ENCODE results near the gene LRRC43. TPM values are rescaled to one million over a fixed set of nuclear protein-coding genes. Genes with fewer than 3 reads are reported as not detected.

LRRC43 gene
- total RNA-seq, 2 experiments from 2014 or later = not detected

- intact Hi-C loops (cut with micrococcal nuclease; ENCODE audit: unreplicated experiment) = no loop called here
- H3K9me2 ChIP-seq (ENCODE audit: insufficient read depth, low read length) = no peaks in the 10 kb centered on the region
- DNase-seq (ENCODE audit: low spot score) = no peak
- H3K4me1 ChIP-seq (ENCODE audit: insufficient read depth, low read length, poor library complexity, severe bottlenecking) = no peaks in the 10 kb centered on the region
- H3K4me3 ChIP-seq (ENCODE audit: low read depth, low read length, poor library complexity, severe bottlenecking) = no peak overlapping the region
- ChIA-PET POLR2A (no interaction called here), CTCF (ENCODE audit: unreplicated experiment) (no interaction called here)
- H3K9me3 ChIP-seq (ENCODE audit: low read length) = no peaks in the 10 kb centered on the region
- BruUV-seq (replicated peaks) = no TSS peak
- no peak overlapping the region for H2AFZ ChIP-seq (ENCODE audit: low read length)
- no peak overlapping the region for H3K4me2 ChIP-seq (ENCODE audit: low read length)
- H4K20me1 ChIP-seq (ENCODE audit: insufficient read depth, low read length) = no peaks in the 10 kb centered on the region
- no peak overlapping the region for H3K27ac ChIP-seq (ENCODE audit: low read depth, low read length, poor library complexity, severe bottlenecking)
- no peaks in the 10 kb centered on the region for H3K79me2 ChIP-seq (ENCODE audit: insufficient read depth, low read depth, low read length)
- TF ChIP-seq EZH2phosphoT487 (IDR thresholded peaks at IDR 0.05; ENCODE audit: borderline replicate concordance, low read depth, low read length) (no peak), CTCF (conservative IDR thresholded peaks at IDR 0.05; ENCODE audit: low read length) (no peak)
- peaks cover 16% of the 10 kb centered on the region; the same call in 1 of the 2 replicates for H3K36me3 ChIP-seq (ENCODE audit: insufficient read depth, low read length)
These were observed 40.8 kb upstream of the LRRC43 start for GRCh38 chr12:122141911-122142725.

GRCh38 chr12:122142857-122143256 lies 40.1 kb upstream of the LRRC43 start:
- BruUV-seq (replicated peaks) = no TSS peak
- intact Hi-C loops (cut with micrococcal nuclease; ENCODE audit: unreplicated experiment) = no loop called here

More at GRCh38 chr12:122142857-122143256, 40.1 kb upstream of the LRRC43 start:
- Histone ChIP-seq H4K20me1 (ENCODE audit: insufficient read depth, low read length) (no peaks in the 10 kb centered on the region), H3K79me2 (ENCODE audit: insufficient read depth, low read depth, low read length) (no peaks in the 10 kb centered on the region), H3K4me1 (ENCODE audit: insufficient read depth, low read length, poor library complexity, severe bottlenecking) (no peaks in the 10 kb centered on the region), H2AFZ (ENCODE audit: low read length) (no peak overlapping the region), H3K4me3 (ENCODE audit: low read depth, low read length, poor library complexity, severe bottlenecking) (no peak overlapping the region), H3K27ac (ENCODE audit: low read depth, low read length, poor library complexity, severe bottlenecking) (no peak overlapping the region), H3K36me3 (ENCODE audit: insufficient read depth, low read length) (peaks cover 16% of the 10 kb centered on the region; the same call in 1 of the 2 replicates), H3K9me3 (ENCODE audit: low read length) (no peaks in the 10 kb centered on the region), H3K4me2 (ENCODE audit: low read length) (no peak overlapping the region), H3K9me2 (ENCODE audit: insufficient read depth, low read length) (no peaks in the 10 kb centered on the region)
- DNase-seq (ENCODE audit: low spot score) = no peak
- ChIA-PET POLR2A (no interaction called here), CTCF (ENCODE audit: unreplicated experiment) (no interaction called here)
- TF ChIP-seq EZH2phosphoT487 (IDR thresholded peaks at IDR 0.05; ENCODE audit: borderline replicate concordance, low read depth, low read length) (no peak), CTCF (conservative IDR thresholded peaks at IDR 0.05; ENCODE audit: low read length) (no peak)

Measured in OCI-LY7 (cell line).